HepG2 (cell line): ENCODE data around the gene MYH9. TPM values are rescaled to one million over a fixed set of nuclear protein-coding genes. Genes with fewer than 3 reads are reported as not detected.

Experiments
- DPF2 ChIP-seq: sonication (generic); formaldehyde crosslinking; IDR thresholded peaks from 2 replicates; pipeline ENCODE4 v1.4.0; 2020; ENCODE audit warnings: mild to moderate bottlenecking, low read depth, missing genetic modification reagents, borderline replicate concordance
- DR1 ChIP-seq: sonication (generic); formaldehyde crosslinking; IDR thresholded peaks from 2 replicates; pipeline ENCODE4 v1.8.0; 2021; ENCODE audit warnings: mild to moderate bottlenecking, missing genetic modification reagents, inconsistent platforms
- ELF4 ChIP-seq: sonication (generic); formaldehyde crosslinking; IDR thresholded peaks from 2 replicates; pipeline ENCODE4 v1.5.0; 2020; ENCODE audit warnings: missing genetic modification reagents, mild to moderate bottlenecking, moderate library complexity, borderline replicate concordance
- FOXK1 ChIP-seq: sonication (generic); formaldehyde crosslinking; IDR thresholded peaks from 2 replicates; pipeline ENCODE4 v1.4.0; 2020; ENCODE audit warnings: low read depth, missing genetic modification reagents, borderline replicate concordance
- JUN ChIP-seq: sonication (generic); formaldehyde crosslinking; IDR thresholded peaks from 2 replicates; pipeline ENCODE4 v1.4.0; 2020; ENCODE audit warnings: mild to moderate bottlenecking, missing genetic modification reagents
- KLF16 ChIP-seq, 2 experiments: sonication (generic) in 1 of 2; formaldehyde crosslinking in 1 of 2; IDR thresholded peaks; 2 replicates each; pipeline versions ENCODE4 v1.6.1 to v1.8.0; 2016 to 2023; ENCODE audit warnings: missing genetic modification reagents in 2 of 2, missing compliant biosample characterization in 1 of 2
- LCORL ChIP-seq, 2 experiments: fragments of 450-650 bp in 1 of 2; sonication (generic) in 1 of 2; formaldehyde crosslinking in 1 of 2; IDR thresholded peaks; 2 replicates each; pipeline versions ENCODE4 v1.5.0 to v1.6.1; 2017 to 2020; ENCODE audit warnings: antibody characterized with exemption in 1 of 2, missing genetic modification reagents in 1 of 2
- POLR2A ChIP-seq, 2 experiments: IDR thresholded peaks; 2 replicates each; pipeline ENCODE4 v1.6.1; 2011; ENCODE audit warnings: low read depth in 2 of 2, low read length in 2 of 2, mild to moderate bottlenecking in 1 of 2, moderate library complexity in 1 of 2; ENCODE audit not compliant: insufficient read depth in 1 of 2
- TOPORS ChIP-seq: sonication (generic); formaldehyde crosslinking; IDR thresholded peaks from 2 replicates; pipeline ENCODE4 v1.8.0; 2023; ENCODE audit warnings: mild to moderate bottlenecking, missing genetic modification reagents
- ZZZ3 ChIP-seq: sonication (generic); formaldehyde crosslinking; IDR thresholded peaks from 2 replicates; pipeline ENCODE4 v1.4.0; 2020; ENCODE audit warnings: missing genetic modification reagents, mild to moderate bottlenecking, borderline replicate concordance
- polyA plus RNA-seq, 8 experiments: library from polyadenylated mRNA; depleted of rRNA in 3 of 8; stranded (reverse) in 7 of 8; unstranded in 1 of 8; fragments of >200 nt; fragmentation: Illumina TruSeq in 4 of 8; extraction: Trizol in 4 of 8; gene quantifications; 2 replicates each; pipeline versions ENCODE4 v1.2.1 to v1.2.3, GENCODE V29; 2011 to 2016; ENCODE audit warnings: low read depth in 4 of 8, missing spikeins in 1 of 8, mixed read lengths in 1 of 8; ENCODE audit not compliant: insufficient read depth in 1 of 8
- total RNA-seq, 5 experiments: library from RNA; depleted of rRNA; stranded (reverse); fragments of >200 nt; fragmentation: Illumina TruSeq; extraction: Trizol; gene quantifications; 2 replicates each; pipeline ENCODE4 v1.2.3, GENCODE V29; 2016; ENCODE audit warnings: low read depth in 1 of 5
- TF ChIP-seq, protein P1 (sequence below): sonication (generic); formaldehyde crosslinking; IDR thresholded peaks from 2 replicates; pipeline ENCODE4 v1.8.0; 2022; ENCODE audit warnings: mild to moderate bottlenecking, missing genetic modification reagents; ENCODE audit not compliant: insufficient replicate concordance
- TF ChIP-seq, protein P2 (sequence below): sonication (generic); formaldehyde crosslinking; IDR thresholded peaks from 2 replicates; pipeline ENCODE4 v1.8.1; 2023; ENCODE audit warnings: mild to moderate bottlenecking, moderate library complexity, missing genetic modification reagents
- TF ChIP-seq, protein P3 (sequence below): sonication (generic); formaldehyde crosslinking; IDR thresholded peaks from 2 replicates; pipeline ENCODE4 v1.5.0; 2020; ENCODE audit warnings: mild to moderate bottlenecking, missing genetic modification reagents
- TF ChIP-seq, protein P4 (sequence below): sonication (generic); formaldehyde crosslinking; IDR thresholded peaks from 2 replicates; pipeline ENCODE4 v1.5.1; 2020; ENCODE audit warnings: mild to moderate bottlenecking, missing genetic modification reagents, moderate library complexity
- TF ChIP-seq, protein P5 (sequence below): sonication (generic); formaldehyde crosslinking; IDR thresholded peaks from 2 replicates; pipeline ENCODE4 v1.5.0; 2020; ENCODE audit warnings: missing genetic modification reagents
- TF ChIP-seq, protein P6 (sequence below): sonication (generic); formaldehyde crosslinking; IDR thresholded peaks from 2 replicates; pipeline ENCODE4 v1.4.0; 2020; ENCODE audit warnings: low read depth, mild to moderate bottlenecking, missing genetic modification reagents

Gene MYH9
- total and polyA plus RNA-seq, 2 of the 13 experiments (the other 11 are each of a cell fraction or from before 2014, with no cell fraction given): 50.7 to 98.5 TPM

DNA sequence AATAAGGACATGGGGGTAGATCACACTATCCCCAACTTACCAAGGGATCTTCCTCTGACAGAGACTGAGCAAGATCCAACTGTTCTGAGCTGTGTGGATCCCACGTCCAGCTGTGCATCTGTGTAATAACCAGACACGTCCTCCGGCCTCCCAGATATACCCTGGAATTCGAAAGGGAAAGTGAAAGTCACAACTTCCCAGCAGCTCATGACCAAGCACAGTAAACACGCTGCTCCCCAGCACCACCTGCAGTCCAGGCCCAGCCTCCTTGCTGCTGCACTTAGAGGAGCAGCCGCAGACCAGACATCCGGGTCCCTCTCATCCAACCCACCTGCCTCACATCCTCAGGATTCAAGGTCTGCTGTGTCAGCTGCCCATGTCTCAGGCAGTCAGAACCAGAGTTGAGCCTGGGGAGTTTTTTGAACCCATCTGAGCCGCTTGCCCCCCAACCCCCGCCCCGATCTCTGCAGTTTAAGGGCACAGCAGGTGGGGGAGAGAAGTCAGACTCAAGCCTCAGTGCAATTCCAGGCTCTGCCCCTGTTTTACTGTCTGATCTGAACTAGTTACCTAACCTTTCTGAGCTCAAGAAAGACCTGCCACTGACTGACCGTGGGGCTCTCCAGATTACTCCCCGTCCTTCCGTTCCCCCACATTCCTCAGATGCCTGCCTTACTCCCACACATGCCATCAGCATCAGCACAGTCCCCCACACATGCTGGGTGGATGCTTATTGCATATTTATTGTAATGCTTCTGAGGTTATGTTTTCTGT lies 148.2 kb downstream of the MYH9 start, which contains the start of gene APOL2 (continued):
- TF ChIP-seq DPF2 (CRISPR knock-in tag) (peak; percentile 56; the same call in 1 of the 2 replicates), ELF4 (CRISPR knock-in tag) (no peak), FOXK1 (CRISPR knock-in tag) (peak; percentile 99), LCORL (IDR thresholded peaks at IDR 0.05) (no peak), LCORL (CRISPR knock-in tag; IDR thresholded peaks at IDR 0.05) (no peak; the same call in 1 of the 2 replicates), DR1 (CRISPR knock-in tag) (peak; percentile 77; the same call in 1 of the 2 replicates), KLF16 (CRISPR knock-in tag; IDR thresholded peaks at IDR 0.05) (peak in 1 of 2 experiments; percentile 57; a peak in 1 of 4 replicates), TOPORS (peak; percentile 57; the same call in 1 of the 2 replicates), JUN (CRISPR knock-in tag) (peak; percentile 66), ZZZ3 (CRISPR knock-in tag) (peak; percentile 72; the same call in 1 of the 2 replicates), POLR2A (IDR thresholded peaks at IDR 0.05; ENCODE audit: insufficient read depth in 1 of 2, low read depth in 2 of 2, low read length in 2 of 2) (peak; percentile 76 to 86)
- TF ChIP-seq, protein P1, sequence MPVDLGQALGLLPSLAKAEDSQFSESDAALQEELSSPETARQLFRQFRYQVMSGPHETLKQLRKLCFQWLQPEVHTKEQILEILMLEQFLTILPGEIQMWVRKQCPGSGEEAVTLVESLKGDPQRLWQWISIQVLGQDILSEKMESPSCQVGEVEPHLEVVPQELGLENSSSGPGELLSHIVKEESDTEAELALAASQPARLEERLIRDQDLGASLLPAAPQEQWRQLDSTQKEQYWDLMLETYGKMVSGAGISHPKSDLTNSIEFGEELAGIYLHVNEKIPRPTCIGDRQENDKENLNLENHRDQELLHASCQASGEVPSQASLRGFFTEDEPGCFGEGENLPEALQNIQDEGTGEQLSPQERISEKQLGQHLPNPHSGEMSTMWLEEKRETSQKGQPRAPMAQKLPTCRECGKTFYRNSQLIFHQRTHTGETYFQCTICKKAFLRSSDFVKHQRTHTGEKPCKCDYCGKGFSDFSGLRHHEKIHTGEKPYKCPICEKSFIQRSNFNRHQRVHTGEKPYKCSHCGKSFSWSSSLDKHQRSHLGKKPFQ (CRISPR knock-in tag): no peak
- TF ChIP-seq, protein P2, sequence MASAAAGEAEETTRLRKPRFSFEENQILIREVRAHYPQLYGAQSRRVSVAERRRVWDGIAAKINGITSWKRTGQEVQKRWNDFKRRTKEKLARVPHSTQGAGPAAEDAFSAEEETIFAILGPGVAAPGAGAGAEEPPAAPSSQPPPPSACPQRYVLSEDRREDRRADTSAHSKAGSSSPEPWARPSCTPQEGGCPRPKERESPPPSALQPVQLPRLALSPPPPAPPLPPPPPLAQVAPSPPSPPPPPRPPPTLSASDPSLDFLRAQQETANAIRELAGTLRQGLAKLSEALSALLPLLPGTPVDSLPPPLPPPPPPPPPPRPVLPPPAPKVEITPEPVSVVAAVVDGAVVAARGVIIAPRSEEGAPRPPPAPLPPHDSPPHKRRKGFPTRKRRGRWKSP (CRISPR knock-in tag): peak; percentile 69; the same call in 1 of the 2 replicates
- TF ChIP-seq, protein P3, sequence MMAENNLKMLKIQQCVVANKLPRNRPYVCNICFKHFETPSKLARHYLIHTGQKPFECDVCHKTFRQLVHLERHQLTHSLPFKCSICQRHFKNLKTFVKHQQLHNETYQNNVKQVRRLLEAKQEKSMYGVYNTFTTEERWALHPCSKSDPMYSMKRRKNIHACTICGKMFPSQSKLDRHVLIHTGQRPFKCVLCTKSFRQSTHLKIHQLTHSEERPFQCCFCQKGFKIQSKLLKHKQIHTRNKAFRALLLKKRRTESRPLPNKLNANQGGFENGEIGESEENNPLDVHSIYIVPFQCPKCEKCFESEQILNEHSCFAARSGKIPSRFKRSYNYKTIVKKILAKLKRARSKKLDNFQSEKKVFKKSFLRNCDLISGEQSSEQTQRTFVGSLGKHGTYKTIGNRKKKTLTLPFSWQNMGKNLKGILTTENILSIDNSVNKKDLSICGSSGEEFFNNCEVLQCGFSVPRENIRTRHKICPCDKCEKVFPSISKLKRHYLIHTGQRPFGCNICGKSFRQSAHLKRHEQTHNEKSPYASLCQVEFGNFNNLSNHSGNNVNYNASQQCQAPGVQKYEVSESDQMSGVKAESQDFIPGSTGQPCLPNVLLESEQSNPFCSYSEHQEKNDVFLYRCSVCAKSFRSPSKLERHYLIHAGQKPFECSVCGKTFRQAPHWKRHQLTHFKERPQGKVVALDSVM (CRISPR knock-in tag): peak; percentile 44; the same call in 1 of the 2 replicates
- TF ChIP-seq, protein P4, sequence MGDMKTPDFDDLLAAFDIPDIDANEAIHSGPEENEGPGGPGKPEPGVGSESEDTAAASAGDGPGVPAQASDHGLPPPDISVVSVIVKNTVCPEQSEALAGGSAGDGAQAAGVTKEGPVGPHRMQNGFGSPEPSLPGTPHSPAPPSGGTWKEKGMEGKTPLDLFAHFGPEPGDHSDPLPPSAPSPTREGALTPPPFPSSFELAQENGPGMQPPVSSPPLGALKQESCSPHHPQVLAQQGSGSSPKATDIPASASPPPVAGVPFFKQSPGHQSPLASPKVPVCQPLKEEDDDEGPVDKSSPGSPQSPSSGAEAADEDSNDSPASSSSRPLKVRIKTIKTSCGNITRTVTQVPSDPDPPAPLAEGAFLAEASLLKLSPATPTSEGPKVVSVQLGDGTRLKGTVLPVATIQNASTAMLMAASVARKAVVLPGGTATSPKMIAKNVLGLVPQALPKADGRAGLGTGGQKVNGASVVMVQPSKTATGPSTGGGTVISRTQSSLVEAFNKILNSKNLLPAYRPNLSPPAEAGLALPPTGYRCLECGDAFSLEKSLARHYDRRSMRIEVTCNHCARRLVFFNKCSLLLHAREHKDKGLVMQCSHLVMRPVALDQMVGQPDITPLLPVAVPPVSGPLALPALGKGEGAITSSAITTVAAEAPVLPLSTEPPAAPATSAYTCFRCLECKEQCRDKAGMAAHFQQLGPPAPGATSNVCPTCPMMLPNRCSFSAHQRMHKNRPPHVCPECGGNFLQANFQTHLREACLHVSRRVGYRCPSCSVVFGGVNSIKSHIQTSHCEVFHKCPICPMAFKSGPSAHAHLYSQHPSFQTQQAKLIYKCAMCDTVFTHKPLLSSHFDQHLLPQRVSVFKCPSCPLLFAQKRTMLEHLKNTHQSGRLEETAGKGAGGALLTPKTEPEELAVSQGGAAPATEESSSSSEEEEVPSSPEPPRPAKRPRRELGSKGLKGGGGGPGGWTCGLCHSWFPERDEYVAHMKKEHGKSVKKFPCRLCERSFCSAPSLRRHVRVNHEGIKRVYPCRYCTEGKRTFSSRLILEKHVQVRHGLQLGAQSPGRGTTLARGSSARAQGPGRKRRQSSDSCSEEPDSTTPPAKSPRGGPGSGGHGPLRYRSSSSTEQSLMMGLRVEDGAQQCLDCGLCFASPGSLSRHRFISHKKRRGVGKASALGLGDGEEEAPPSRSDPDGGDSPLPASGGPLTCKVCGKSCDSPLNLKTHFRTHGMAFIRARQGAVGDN (CRISPR knock-in tag): peak; percentile 96
- TF ChIP-seq, protein P5, sequence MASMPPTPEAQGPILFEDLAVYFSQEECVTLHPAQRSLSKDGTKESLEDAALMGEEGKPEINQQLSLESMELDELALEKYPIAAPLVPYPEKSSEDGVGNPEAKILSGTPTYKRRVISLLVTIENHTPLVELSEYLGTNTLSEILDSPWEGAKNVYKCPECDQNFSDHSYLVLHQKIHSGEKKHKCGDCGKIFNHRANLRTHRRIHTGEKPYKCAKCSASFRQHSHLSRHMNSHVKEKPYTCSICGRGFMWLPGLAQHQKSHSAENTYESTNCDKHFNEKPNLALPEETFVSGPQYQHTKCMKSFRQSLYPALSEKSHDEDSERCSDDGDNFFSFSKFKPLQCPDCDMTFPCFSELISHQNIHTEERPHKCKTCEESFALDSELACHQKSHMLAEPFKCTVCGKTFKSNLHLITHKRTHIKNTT: peak; percentile 87; the same call in 1 of the 2 replicates
- TF ChIP-seq, protein P6, sequence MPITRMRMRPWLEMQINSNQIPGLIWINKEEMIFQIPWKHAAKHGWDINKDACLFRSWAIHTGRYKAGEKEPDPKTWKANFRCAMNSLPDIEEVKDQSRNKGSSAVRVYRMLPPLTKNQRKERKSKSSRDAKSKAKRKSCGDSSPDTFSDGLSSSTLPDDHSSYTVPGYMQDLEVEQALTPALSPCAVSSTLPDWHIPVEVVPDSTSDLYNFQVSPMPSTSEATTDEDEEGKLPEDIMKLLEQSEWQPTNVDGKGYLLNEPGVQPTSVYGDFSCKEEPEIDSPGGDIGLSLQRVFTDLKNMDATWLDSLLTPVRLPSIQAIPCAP (CRISPR knock-in tag): peak; percentile 100
